Trophoblast cell (in vitro differentiated cells and primary cell): ENCODE results near the gene C11orf42. TPM values are rescaled to one million over a fixed set of nuclear protein-coding genes. Genes with fewer than 3 reads are reported as not detected.
A peak's percentile ranks its signal among the peaks of the same experiment; 100 is the strongest.

Experiments used
- DNase-seq, 2 donors: peaks; one replicate each; pipeline ENCODE4 v3.0.0-alpha.2; 2016
- H2AFZ ChIP-seq: 2 replicates; pipeline ENCODE4 v1.6.1; 2013; ENCODE audit warnings: low read length, moderate library complexity, mild to moderate bottlenecking; ENCODE audit not compliant: insufficient read depth, poor library complexity
- H2AK5ac ChIP-seq: 2 replicates; pipeline ENCODE4 v1.6.1; 2013; ENCODE audit warnings: mild to moderate bottlenecking, low read length
- H2BK120ac ChIP-seq: 2 replicates; pipeline ENCODE4 v1.6.1; 2013; ENCODE audit warnings: low read length, mild to moderate bottlenecking, moderate library complexity; ENCODE audit not compliant: insufficient read depth, poor library complexity
- H2BK12ac ChIP-seq: 2 replicates; pipeline ENCODE4 v1.6.1; 2013; ENCODE audit warnings: mild to moderate bottlenecking, low read length, moderate library complexity
- H2BK5ac ChIP-seq: 2 replicates; pipeline ENCODE4 v1.6.1; 2013; ENCODE audit warnings: low read length, low read depth, moderate library complexity, mild to moderate bottlenecking; ENCODE audit not compliant: poor library complexity
- H3K14ac ChIP-seq: 2 replicates; pipeline ENCODE4 v1.6.1; 2013; ENCODE audit warnings: mild to moderate bottlenecking, low read length
- H3K18ac ChIP-seq: 2 replicates; pipeline ENCODE4 v1.6.1; 2013; ENCODE audit warnings: mild to moderate bottlenecking, low read length
- H3K23ac ChIP-seq: 2 replicates; pipeline ENCODE4 v1.6.1; 2013; ENCODE audit warnings: low read length
- H3K27ac ChIP-seq: 2 replicates; pipeline ENCODE4 v1.5.1; 2013; ENCODE audit warnings: low read depth, mild to moderate bottlenecking, inconsistent platforms, low read length, moderate library complexity
- H3K27me3 ChIP-seq: 2 replicates; pipeline ENCODE4 v1.6.1; 2013; ENCODE audit warnings: inconsistent platforms, mild to moderate bottlenecking, low read length, moderate library complexity; ENCODE audit not compliant: insufficient read depth
- H3K36me3 ChIP-seq, 2 experiments: 1 replicate in 1 of 2; 2 replicates in 1 of 2; pipeline ENCODE4 v1.6.1; 2013; ENCODE audit warnings: low read length in 2 of 2, mild to moderate bottlenecking in 2 of 2, moderate library complexity in 1 of 2; ENCODE audit not compliant: insufficient read depth in 2 of 2, control insufficient read depth in 1 of 2
- H3K4ac ChIP-seq: 2 replicates; pipeline ENCODE4 v1.6.1; 2013; ENCODE audit warnings: low read depth, mild to moderate bottlenecking, low read length, moderate library complexity
- H3K4me1 ChIP-seq, 2 experiments: 1 replicate in 1 of 2; 2 replicates in 1 of 2; pipeline ENCODE4 v1.6.1; 2013; ENCODE audit warnings: low read length in 2 of 2, mild to moderate bottlenecking in 2 of 2, moderate library complexity in 1 of 2; ENCODE audit not compliant: insufficient read depth in 2 of 2, control insufficient read depth in 1 of 2
- H3K4me2 ChIP-seq: 2 replicates; pipeline ENCODE4 v1.6.1; 2013; ENCODE audit warnings: inconsistent platforms, mild to moderate bottlenecking, low read length, moderate library complexity
- H3K4me3 ChIP-seq: 2 replicates; pipeline ENCODE4 v1.5.1; 2013; ENCODE audit warnings: mild to moderate bottlenecking, low read depth, low read length, inconsistent platforms
- H3K79me1 ChIP-seq: one replicate; pipeline ENCODE4 v1.6.1; 2013; ENCODE audit warnings: low read length
- H3K79me2 ChIP-seq: 2 replicates; pipeline ENCODE4 v1.6.1; 2013; ENCODE audit warnings: low read length, mild to moderate bottlenecking; ENCODE audit not compliant: control insufficient read depth, insufficient read depth, poor library complexity
- H3K9ac ChIP-seq: 2 replicates; pipeline ENCODE4 v1.6.1; 2013; ENCODE audit warnings: mild to moderate bottlenecking, low read length
- H3K9me3 ChIP-seq: 2 replicates; pipeline ENCODE4 v1.6.1; 2013; ENCODE audit warnings: low read depth, mild to moderate bottlenecking, control low read depth, inconsistent platforms, low read length; ENCODE audit not compliant: insufficient read depth
- H4K12ac ChIP-seq: 2 replicates; pipeline ENCODE4 v1.6.1; 2013; ENCODE audit warnings: low read depth, mild to moderate bottlenecking, low read length, moderate library complexity
- H4K8ac ChIP-seq: 2 replicates; pipeline ENCODE4 v1.6.1; 2013; ENCODE audit warnings: low read depth, mild to moderate bottlenecking, low read length, moderate library complexity
- H4K91ac ChIP-seq: one replicate; pipeline ENCODE4 v1.6.1; 2013; ENCODE audit warnings: low read depth, mild to moderate bottlenecking, low read length, moderate library complexity
- WGBS: extraction: QIAGEN DNeasy Blood & Tissue Kit; methylation state at CpG from one replicate; pipeline ENCODE4 v1.1.7; 2013; ENCODE audit warnings: missing lambda C conversion rate; ENCODE audit not compliant: insufficient read length, insufficient coverage; ENCODE audit errors: extremely low coverage; 5-methylcytosine and 5-hydroxymethylcytosine counted together
- polyA plus RNA-seq: library from polyadenylated mRNA; stranded (reverse); fragments of 200-250 nt; gene quantifications from 2 replicates; pipeline ENCODE4 v1.2.3, GENCODE V29; 2013

The C11orf42 gene
- polyA plus RNA-seq, result not detected in 2 replicates

GRCh38 chr11:6205366-6205765 is at the start of gene C11orf42:
Gene C11orf42, plus strand, starts transcription at chr11:6205557. Its CDS starts 59 bp downstream, at chr11:6205616.
- Histone ChIP-seq H3K4ac (no peak within 1 kb of the TSS), H4K8ac (no peak within 1 kb of the TSS), H3K23ac (peak within 1 kb of the TSS; percentile 80), H3K9me3 (peaks cover 3% of the 10 kb centered on the region), H3K18ac (no peak within 1 kb of the TSS), H3K79me2 (no peaks in the 10 kb centered on the region), H2BK5ac (no peak within 1 kb of the TSS), H3K27ac (no peak within 1 kb of the TSS), H3K14ac (no peak within 1 kb of the TSS), H3K27me3 (no peaks in the 10 kb centered on the region), H3K4me3 (no peak within 1 kb of the TSS), H2BK120ac (no peak within 1 kb of the TSS), H3K9ac (peak within 1 kb of the TSS; percentile 36), H4K91ac (no peak within 1 kb of the TSS), H2AK5ac (no peak within 1 kb of the TSS), H2AFZ (no peak within 1 kb of the TSS), H3K79me1 (no peaks in the 10 kb centered on the region), H3K36me3 (peaks cover 10 to 21% of the 10 kb centered on the region in 2 experiments), H2BK12ac (no peak within 1 kb of the TSS), H3K4me2 (no peak within 1 kb of the TSS), H3K4me1 (no peaks in the 10 kb centered on the region), H4K12ac (no peak within 1 kb of the TSS)
- no peak for DNase-seq
- WGBS, result no CpG with 5 or more reads among the region's 1 CpG

- Histone ChIP-seq H3K9ac (no peak overlapping the region), H3K27me3 (no peaks in the 10 kb centered on the region), H2BK12ac (no peak overlapping the region), H3K36me3 (no peaks in the 10 kb centered on the region), H3K4me1 (no peaks in the 10 kb centered on the region), H2BK5ac (no peak overlapping the region), H3K14ac (no peak overlapping the region), H4K91ac (no peak overlapping the region), H3K23ac (no peak overlapping the region), H4K12ac (no peak overlapping the region), H3K79me1 (no peaks in the 10 kb centered on the region), H3K4me3 (no peak overlapping the region), H3K27ac (no peak overlapping the region), H3K79me2 (no peaks in the 10 kb centered on the region), H3K9me3 (no peaks in the 10 kb centered on the region), H2BK120ac (no peak overlapping the region), H3K4ac (no peak overlapping the region), H2AFZ (no peak overlapping the region), H4K8ac (no peak overlapping the region), H3K4me2 (no peak overlapping the region), H3K18ac (no peak overlapping the region), H2AK5ac (no peak overlapping the region)
- WGBS, result no CpG with 5 or more reads among the region's 7 CpGs
- DNase-seq, result no peak
Measured at GRCh38 chr11:6156628-6157359, 48.6 kb upstream of the C11orf42 start.

GRCh38 chr11:6170226-6170625 is 35.1 kb upstream of the C11orf42 start, which contains the start of gene OR52B2:
Gene OR52B2, minus strand, starts transcription at chr11:6170326. Its CDS starts 0 bp downstream, at chr11:6170326.
- Histone ChIP-seq H3K23ac (no peak within 1 kb of the TSS), H3K79me1 (no peaks in the 10 kb centered on the region), H3K9me3 (no peaks in the 10 kb centered on the region), H3K18ac (no peak within 1 kb of the TSS), H2AK5ac (no peak within 1 kb of the TSS), H3K4me1 (no peaks in the 10 kb centered on the region), H3K4ac (no peak within 1 kb of the TSS), H3K4me2 (no peak within 1 kb of the TSS), H2AFZ (no peak within 1 kb of the TSS), H4K8ac (no peak within 1 kb of the TSS), H3K14ac (no peak within 1 kb of the TSS), H3K27ac (no peak within 1 kb of the TSS), H2BK5ac (no peak within 1 kb of the TSS), H3K36me3 (no peaks in the 10 kb centered on the region), H3K4me3 (no peak within 1 kb of the TSS), H4K12ac (no peak within 1 kb of the TSS), H2BK12ac (no peak within 1 kb of the TSS), H4K91ac (no peak within 1 kb of the TSS), H3K27me3 (no peaks in the 10 kb centered on the region), H2BK120ac (no peak within 1 kb of the TSS), H3K9ac (no peak within 1 kb of the TSS), H3K79me2 (no peaks in the 10 kb centered on the region)
- WGBS, result no CpG with 5 or more reads among the region's 1 CpG
- DNase-seq, result no peak

GRCh38 chr11:6175440-6175839 is 29.9 kb upstream of the C11orf42 start:
- H3K9me3 ChIP-seq, result no peaks in the 10 kb centered on the region
- H2BK5ac ChIP-seq, result no peak overlapping the region
- no peak overlapping the region for H4K12ac ChIP-seq
- no peak overlapping the region for H3K4me2 ChIP-seq
- DNase-seq, result no peak
- H3K27ac ChIP-seq, result no peak overlapping the region
- no CpG with 5 or more reads among the region's 2 CpGs for WGBS
- H3K79me1 ChIP-seq, result no peaks in the 10 kb centered on the region
- no peak overlapping the region for H3K9ac ChIP-seq
- H2AK5ac ChIP-seq, result no peak overlapping the region
- no peaks in the 10 kb centered on the region for H3K27me3 ChIP-seq
- H3K23ac ChIP-seq, result no peak overlapping the region
- no peaks in the 10 kb centered on the region for H3K79me2 ChIP-seq
- no peak overlapping the region for H3K18ac ChIP-seq
- H3K4ac ChIP-seq, result no peak overlapping the region
- H3K14ac ChIP-seq, result no peak overlapping the region
- no peak overlapping the region for H2BK12ac ChIP-seq
- no peak overlapping the region for H3K4me3 ChIP-seq
- no peaks in the 10 kb centered on the region for H3K36me3 ChIP-seq
- no peak overlapping the region for H4K91ac ChIP-seq
- no peak overlapping the region for H4K8ac ChIP-seq
- H3K4me1 ChIP-seq, result no peaks in the 10 kb centered on the region
- no peak overlapping the region for H2BK120ac ChIP-seq
- H2AFZ ChIP-seq, result no peak overlapping the region
